Astrocyte (in vitro differentiated cells and primary cell): ENCODE measurements around the gene EEF1AKMT3. TPM values are rescaled to one million over a fixed set of nuclear protein-coding genes. Genes with fewer than 3 reads are reported as not detected.

ENCODE experiments used
- DNase-seq: peaks from one replicate; pipeline ENCODE4 v3.0.0-alpha.2; 2010; ENCODE audit warnings: low read depth
- FAIRE-seq: peaks from 2 replicates; lab custom pipeline; 2011; peaks lifted over from hg19 to GRCh38; lab: Jason Lieb, UNC
- H2AFZ ChIP-seq: 2 replicates; pipeline ENCODE4 v1.6.0; 2012; ENCODE audit warnings: low read depth, low read length, inconsistent platforms
- H3K27ac ChIP-seq: 2 replicates; pipeline ENCODE4 v1.5.1; 2011; ENCODE audit warnings: low read depth, low read length, inconsistent platforms
- H3K27me3 ChIP-seq: 2 replicates; pipeline ENCODE4 v1.6.0; 2011; ENCODE audit warnings: low read length, inconsistent platforms; ENCODE audit not compliant: insufficient read depth
- H3K36me3 ChIP-seq: 2 replicates; pipeline ENCODE4 v1.5.1; 2011; ENCODE audit warnings: low read length, inconsistent platforms; ENCODE audit not compliant: insufficient read depth
- H3K4me1 ChIP-seq: 2 replicates; pipeline ENCODE4 v1.5.1; 2011; ENCODE audit warnings: low read length, inconsistent platforms; ENCODE audit not compliant: insufficient read depth
- H3K4me2 ChIP-seq: 2 replicates; pipeline ENCODE4 v1.6.0; 2012; ENCODE audit warnings: low read length, inconsistent platforms
- H3K4me3 ChIP-seq: 2 replicates; pipeline ENCODE4 v1.5.1; 2011; ENCODE audit warnings: low read depth, mild to moderate bottlenecking, low read length, inconsistent platforms; ENCODE audit not compliant: insufficient read depth
- H3K79me2 ChIP-seq: 2 replicates; pipeline ENCODE4 v1.6.0; 2012; ENCODE audit warnings: mild to moderate bottlenecking, low read length, inconsistent platforms; ENCODE audit not compliant: insufficient read depth
- H3K9ac ChIP-seq: 2 replicates; pipeline ENCODE4 v1.6.0; 2012; ENCODE audit warnings: mild to moderate bottlenecking, low read length, inconsistent platforms
- H3K9me3 ChIP-seq: 2 replicates; pipeline ENCODE4 v1.5.1; 2012; ENCODE audit warnings: low read depth, mild to moderate bottlenecking, low read length, inconsistent platforms; ENCODE audit not compliant: insufficient read depth
- H4K20me1 ChIP-seq: 2 replicates; pipeline ENCODE4 v1.6.0; 2012; ENCODE audit warnings: low read length, inconsistent platforms; ENCODE audit not compliant: insufficient read depth
- H3K27ac Mint-ChIP-seq: one replicate; pipeline ENCODE4 v1.8.0; 2021; ENCODE audit warnings: mild to moderate bottlenecking, mixed read lengths; ENCODE audit not compliant: unreplicated experiment
- H3K27me3 Mint-ChIP-seq: one replicate; pipeline ENCODE4 v1.8.0; 2021; ENCODE audit warnings: low read depth, mixed read lengths; ENCODE audit not compliant: unreplicated experiment
- H3K36me3 Mint-ChIP-seq: one replicate; pipeline ENCODE4 v1.8.0; 2021; ENCODE audit warnings: low read depth, mixed read lengths; ENCODE audit not compliant: unreplicated experiment
- H3K4me1 Mint-ChIP-seq: one replicate; pipeline ENCODE4 v1.8.0; 2021; ENCODE audit warnings: low read depth, mixed read lengths; ENCODE audit not compliant: unreplicated experiment
- H3K4me3 Mint-ChIP-seq: one replicate; pipeline ENCODE4 v1.8.0; 2021; ENCODE audit warnings: mild to moderate bottlenecking, moderate library complexity, mixed read lengths; ENCODE audit not compliant: unreplicated experiment
- H3K9me3 Mint-ChIP-seq: one replicate; pipeline ENCODE4 v1.8.0; 2021; ENCODE audit warnings: mild to moderate bottlenecking, mixed read lengths; ENCODE audit not compliant: unreplicated experiment
- EZH2 ChIP-seq: IDR thresholded peaks from 2 replicates; pipeline ENCODE4 v1.6.1; 2012; ENCODE audit warnings: mild to moderate bottlenecking, low read length, inconsistent platforms; ENCODE audit not compliant: insufficient read depth
- total RNA-seq: library from RNA; stranded (reverse); gene quantifications from 2 replicates; pipeline ENCODE4 v1.2.1, GENCODE V29; 2021
- TF ChIP-seq, protein P1 (sequence below): IDR thresholded peaks from 2 replicates; pipeline ENCODE4 v1.5.1; 2011; ENCODE audit warnings: low read depth, mild to moderate bottlenecking, inconsistent platforms, low read length, moderate library complexity; ENCODE audit not compliant: insufficient read depth

Gene EEF1AKMT3
- total RNA-seq, 1 donor from 2014 or later: 8.1 TPM

DNA sequence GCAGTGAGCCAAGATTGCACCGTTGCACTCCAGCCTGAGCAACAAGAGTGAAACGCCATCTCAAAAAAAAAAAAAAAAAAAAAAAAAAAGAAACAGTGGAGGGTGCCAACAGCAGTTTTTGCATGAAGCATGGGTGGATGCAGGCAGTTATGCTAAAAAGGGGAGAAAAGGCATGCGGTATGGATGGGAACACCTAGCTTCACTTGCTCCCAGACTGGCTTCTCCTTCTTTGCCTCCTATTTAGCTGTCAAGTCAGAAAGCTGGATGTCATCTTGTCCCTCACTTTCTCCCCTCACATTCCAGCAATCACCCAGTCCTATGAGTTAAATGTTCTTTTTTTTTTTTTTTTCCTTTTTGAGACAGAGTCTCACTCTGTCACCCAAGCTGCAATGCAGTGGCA is 2.6 kb downstream of the EEF1AKMT3 start:
- H3K9me3 Mint-ChIP-seq: no peaks in the 10 kb centered on the region
- FAIRE-seq (no peak), DNase-seq (no peak)
- no peak overlapping the region for H3K27ac ChIP-seq
- no peaks in the 10 kb centered on the region for H3K27me3 Mint-ChIP-seq
- H3K9ac ChIP-seq: no peak overlapping the region
- H4K20me1 ChIP-seq: peaks cover 5% of the 10 kb centered on the region
- H3K4me1 ChIP-seq: peaks cover 9% of the 10 kb centered on the region
- H3K79me2 ChIP-seq: peaks cover 16% of the 10 kb centered on the region
- no peak overlapping the region for H3K4me2 ChIP-seq
- no peak overlapping the region for H3K4me3 Mint-ChIP-seq
- no peaks in the 10 kb centered on the region for H3K27me3 ChIP-seq
- peaks cover 2% of the 10 kb centered on the region for H3K36me3 ChIP-seq
- no peaks in the 10 kb centered on the region for H3K9me3 ChIP-seq
- no peak overlapping the region for H2AFZ ChIP-seq
- H3K4me3 ChIP-seq: no peak overlapping the region
- no peak for TF ChIP-seq EZH2
- TF ChIP-seq, protein P1, sequence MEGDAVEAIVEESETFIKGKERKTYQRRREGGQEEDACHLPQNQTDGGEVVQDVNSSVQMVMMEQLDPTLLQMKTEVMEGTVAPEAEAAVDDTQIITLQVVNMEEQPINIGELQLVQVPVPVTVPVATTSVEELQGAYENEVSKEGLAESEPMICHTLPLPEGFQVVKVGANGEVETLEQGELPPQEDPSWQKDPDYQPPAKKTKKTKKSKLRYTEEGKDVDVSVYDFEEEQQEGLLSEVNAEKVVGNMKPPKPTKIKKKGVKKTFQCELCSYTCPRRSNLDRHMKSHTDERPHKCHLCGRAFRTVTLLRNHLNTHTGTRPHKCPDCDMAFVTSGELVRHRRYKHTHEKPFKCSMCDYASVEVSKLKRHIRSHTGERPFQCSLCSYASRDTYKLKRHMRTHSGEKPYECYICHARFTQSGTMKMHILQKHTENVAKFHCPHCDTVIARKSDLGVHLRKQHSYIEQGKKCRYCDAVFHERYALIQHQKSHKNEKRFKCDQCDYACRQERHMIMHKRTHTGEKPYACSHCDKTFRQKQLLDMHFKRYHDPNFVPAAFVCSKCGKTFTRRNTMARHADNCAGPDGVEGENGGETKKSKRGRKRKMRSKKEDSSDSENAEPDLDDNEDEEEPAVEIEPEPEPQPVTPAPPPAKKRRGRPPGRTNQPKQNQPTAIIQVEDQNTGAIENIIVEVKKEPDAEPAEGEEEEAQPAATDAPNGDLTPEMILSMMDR: no peak
- H3K4me1 Mint-ChIP-seq: peaks cover 6% of the 10 kb centered on the region
- peaks cover 15% of the 10 kb centered on the region for H3K36me3 Mint-ChIP-seq
- H3K27ac Mint-ChIP-seq: no peak overlapping the region

DNA sequence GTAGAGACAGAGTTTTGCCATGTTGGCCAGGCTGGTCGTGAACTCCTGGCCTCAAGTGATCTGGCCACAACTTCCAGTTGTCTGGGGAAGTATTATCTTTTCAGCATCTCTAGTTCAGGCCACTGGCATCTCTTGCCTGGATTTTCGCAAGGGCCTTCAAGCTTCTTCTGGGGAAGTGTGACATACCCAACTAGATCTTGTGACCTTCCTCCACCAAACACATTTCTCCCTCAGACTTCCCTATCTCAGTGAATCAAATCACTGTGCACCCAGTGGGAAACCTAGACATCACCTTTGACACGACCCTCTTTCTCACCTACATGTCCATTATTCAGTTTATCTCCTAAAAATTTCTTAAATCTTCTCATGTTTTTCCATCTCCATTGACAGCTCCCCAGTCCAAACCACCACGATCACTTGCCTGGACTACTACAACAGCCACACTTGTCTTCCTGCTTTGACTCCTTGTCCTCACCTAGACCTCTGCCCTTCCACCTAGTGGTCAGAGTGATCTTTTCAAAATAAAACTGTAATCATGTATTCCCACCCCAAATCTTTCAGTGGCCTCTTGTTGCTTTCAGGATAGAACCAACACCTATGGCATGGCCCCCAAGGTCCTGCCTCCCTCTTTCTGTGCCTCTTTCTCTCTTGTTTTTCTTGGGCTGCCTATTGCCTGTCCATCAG is 3.3 kb downstream of the EEF1AKMT3 start:
- H3K36me3 ChIP-seq: peaks cover 7% of the 10 kb centered on the region
- Mint-ChIP-seq H3K9me3 (no peaks in the 10 kb centered on the region), H3K4me1 (peaks cover 6% of the 10 kb centered on the region), H3K36me3 (peaks cover 17% of the 10 kb centered on the region), H3K27me3 (no peaks in the 10 kb centered on the region), H3K27ac (no peak overlapping the region), H3K4me3 (no peak overlapping the region)
- no peak overlapping the region for H2AFZ ChIP-seq
- no peak for TF ChIP-seq EZH2
- TF ChIP-seq, protein P1: no peak
- H3K9me3 ChIP-seq: no peaks in the 10 kb centered on the region
- H3K27ac ChIP-seq: no peak overlapping the region
- no peak overlapping the region for H3K4me2 ChIP-seq
- H3K9ac ChIP-seq: no peak overlapping the region
- H3K4me1 ChIP-seq: peaks cover 8% of the 10 kb centered on the region
- no peak for FAIRE-seq
- peaks cover 15% of the 10 kb centered on the region for H3K79me2 ChIP-seq
- no peaks in the 10 kb centered on the region for H3K27me3 ChIP-seq
- H3K4me3 ChIP-seq: no peak overlapping the region
- no peak for DNase-seq
- peaks cover 5% of the 10 kb centered on the region for H4K20me1 ChIP-seq

DNA sequence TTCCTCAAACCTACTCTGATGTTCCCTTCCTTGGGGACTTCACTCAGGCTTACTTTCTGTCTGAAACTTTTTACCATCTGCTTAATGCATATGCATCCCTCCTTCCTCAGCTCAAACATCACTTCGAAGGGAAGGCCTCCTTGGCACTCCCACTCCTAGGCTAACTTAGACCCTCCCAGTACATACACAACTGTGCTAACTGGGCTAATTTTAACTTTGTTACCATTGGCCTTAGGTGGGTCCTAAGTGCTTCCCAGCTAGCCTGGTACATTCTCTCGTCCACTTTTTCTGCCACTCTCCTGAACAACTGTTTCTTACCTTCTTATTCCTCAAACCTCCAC is 3.8 kb downstream of the EEF1AKMT3 start:
- H3K9me3 ChIP-seq: no peaks in the 10 kb centered on the region
- no peak overlapping the region for H3K27ac ChIP-seq
- TF ChIP-seq, protein P1: no peak
- TF ChIP-seq EZH2: no peak
- FAIRE-seq (no peak), DNase-seq (no peak)
- H3K4me3 ChIP-seq: no peak overlapping the region
- H3K79me2 ChIP-seq: peaks cover 9% of the 10 kb centered on the region
- Mint-ChIP-seq H3K4me1 (peaks cover 6% of the 10 kb centered on the region), H3K9me3 (no peaks in the 10 kb centered on the region), H3K36me3 (peaks cover 17% of the 10 kb centered on the region), H3K27ac (no peak overlapping the region), H3K4me3 (no peak overlapping the region), H3K27me3 (no peaks in the 10 kb centered on the region)
- H2AFZ ChIP-seq: no peak overlapping the region
- H3K36me3 ChIP-seq: peaks cover 7% of the 10 kb centered on the region
- no peak overlapping the region for H3K4me2 ChIP-seq
- no peak overlapping the region for H3K9ac ChIP-seq
- peaks cover 3% of the 10 kb centered on the region for H3K4me1 ChIP-seq
- no peaks in the 10 kb centered on the region for H3K27me3 ChIP-seq
- H4K20me1 ChIP-seq: peaks cover 5% of the 10 kb centered on the region
